GM19193 (cell line): ENCODE data around the gene KRTAP10-10.

Experiments used
- POLR2A ChIP-seq: IDR thresholded peaks from 4 replicates; pipeline ENCODE4 v1.6.1; 2011; ENCODE audit not compliant: insufficient read depth, insufficient read length; ENCODE audit errors: extremely low read depth

KRTAP10-10 gene

GRCh38 chr21:44686000-44686781, 49.0 kb downstream of the KRTAP10-10 start:
- no peak for TF ChIP-seq POLR2A

- TF ChIP-seq POLR2A: no peak
Observed at GRCh38 chr21:44686843-44687561, 49.8 kb downstream of the KRTAP10-10 start.

- no peak for TF ChIP-seq POLR2A
Observed at GRCh38 chr21:44687671-44688070, 50.5 kb downstream of the KRTAP10-10 start.
